Liver (tissue), 9 donors: ENCODE data around the gene TPH1. TPM values are rescaled to one million over a fixed set of nuclear protein-coding genes. Genes with fewer than 3 reads are reported as not detected.
A peak's percentile ranks its signal among the peaks of the same experiment; 100 is the strongest.

Experiments
- DNase-seq: peaks from one replicate; pipeline ENCODE4 v3.0.0-alpha.2; 2017; ENCODE audit warnings: low spot score
- H3K27ac ChIP-seq, 2 donors: one replicate each; pipeline ENCODE4 v1.7.0; 2013; ENCODE audit warnings: inconsistent platforms in 2 of 2, low read length in 2 of 2, control low read depth in 1 of 2, low read depth in 1 of 2, mild to moderate bottlenecking in 1 of 2
- H3K27me3 ChIP-seq, 4 donors: one replicate each; pipeline versions ENCODE4 v1.6.1 to v1.7.0; 2013; ENCODE audit warnings: low read length in 3 of 4, inconsistent platforms in 1 of 4, mild to moderate bottlenecking in 1 of 4, moderate library complexity in 1 of 4; ENCODE audit not compliant: control insufficient read depth in 4 of 4, insufficient read depth in 4 of 4
- H3K36me3 ChIP-seq, 4 donors: one replicate each; pipeline versions ENCODE4 v1.6.1 to v1.7.0; 2013; ENCODE audit warnings: low read length in 3 of 4, mild to moderate bottlenecking in 3 of 4, low read depth in 1 of 4, moderate library complexity in 1 of 4; ENCODE audit not compliant: control insufficient read depth in 4 of 4, insufficient read depth in 3 of 4
- H3K4me1 ChIP-seq, 4 donors: one replicate each; pipeline versions ENCODE4 v1.6.1 to v1.7.0; 2013; ENCODE audit warnings: low read length in 3 of 4, mild to moderate bottlenecking in 3 of 4, moderate library complexity in 1 of 4; ENCODE audit not compliant: control insufficient read depth in 4 of 4, insufficient read depth in 4 of 4
- H3K4me3 ChIP-seq, 3 donors: one replicate each; pipeline versions ENCODE4 v1.6.1 to v1.7.0; 2013; ENCODE audit warnings: low read length in 3 of 3, control low read depth in 1 of 3, low read depth in 1 of 3, mild to moderate bottlenecking in 1 of 3
- H3K9ac ChIP-seq, 2 donors: one replicate each; pipeline ENCODE4 v1.7.0; 2013; ENCODE audit warnings: low read length in 2 of 2, mild to moderate bottlenecking in 2 of 2, moderate library complexity in 2 of 2, control low read depth in 1 of 2, low read depth in 1 of 2
- H3K9me3 ChIP-seq, 4 donors: one replicate each; pipeline versions ENCODE4 v1.6.1 to v1.7.0; 2013; ENCODE audit warnings: low read length in 3 of 4; ENCODE audit not compliant: control insufficient read depth in 4 of 4
- ATF3 ChIP-seq: IDR thresholded peaks from 2 replicates; pipeline ENCODE4 v1.6.1; 2016; ENCODE audit warnings: antibody characterized with exemption
- CTCF ChIP-seq: fragments of 150-350 bp; IDR thresholded peaks from 2 replicates; pipeline ENCODE4 v1.5.1; 2017; ENCODE audit warnings: improper control_type of control experiment, low read depth, low read length; ENCODE audit not compliant: missing input control
- EGR1 ChIP-seq, 2 donors: IDR thresholded peaks; 2 replicates each; pipeline ENCODE4 v1.6.1; 2016 to 2018; ENCODE audit warnings: antibody characterized with exemption in 2 of 2, low read depth in 2 of 2
- FOXA1 ChIP-seq: IDR thresholded peaks from 2 replicates; pipeline ENCODE4 v1.6.1; 2016; ENCODE audit warnings: antibody characterized with exemption
- FOXA2 ChIP-seq: IDR thresholded peaks from 2 replicates; pipeline ENCODE4 v1.6.1; 2016; ENCODE audit warnings: antibody characterized with exemption
- GABPA ChIP-seq, 2 donors: IDR thresholded peaks in 1 of 2; conservative IDR thresholded peaks in 1 of 2; 2 replicates each; pipeline ENCODE4 v1.6.1; 2016; ENCODE audit warnings: antibody characterized with exemption in 2 of 2, mild to moderate bottlenecking in 1 of 2, moderate library complexity in 1 of 2
- HNF4A ChIP-seq, 2 donors: conservative IDR thresholded peaks; 2 replicates each; pipeline ENCODE4 v1.6.1; 2016; ENCODE audit warnings: antibody characterized with exemption in 2 of 2, mild to moderate bottlenecking in 2 of 2
- HNF4G ChIP-seq: IDR thresholded peaks from 2 replicates; pipeline ENCODE4 v1.6.1; 2016; ENCODE audit warnings: antibody characterized with exemption
- NR2F2 ChIP-seq: IDR thresholded peaks from 2 replicates; pipeline ENCODE4 v1.6.1; 2016; ENCODE audit warnings: antibody characterized with exemption
- RAD21 ChIP-seq, 2 donors: IDR thresholded peaks; 2 replicates each; pipeline ENCODE4 v1.6.1; 2016; ENCODE audit warnings: antibody characterized with exemption in 2 of 2, mild to moderate bottlenecking in 2 of 2
- SP1 ChIP-seq: IDR thresholded peaks from 2 replicates; pipeline ENCODE4 v1.6.1; 2018; ENCODE audit warnings: antibody characterized with exemption, mild to moderate bottlenecking
- TAF1 ChIP-seq: conservative IDR thresholded peaks from 2 replicates; pipeline ENCODE4 v1.6.1; 2016; ENCODE audit warnings: antibody characterized with exemption, mild to moderate bottlenecking
- YY1 ChIP-seq: IDR thresholded peaks from 2 replicates; pipeline ENCODE4 v1.6.1; 2016; ENCODE audit warnings: antibody characterized with exemption, mild to moderate bottlenecking
- ZBTB33 ChIP-seq: IDR thresholded peaks from 2 replicates; pipeline ENCODE4 v1.6.1; 2016; ENCODE audit warnings: antibody characterized with exemption
- WGBS: extraction: QIAGEN DNeasy Blood & Tissue Kit; methylation state at CpG from one replicate; pipeline ENCODE4 v1.1.7; 2013; 5-methylcytosine and 5-hydroxymethylcytosine counted together
- polyA plus RNA-seq, 2 donors: library from polyadenylated mRNA; stranded (reverse) in 1 of 2; unstranded in 1 of 2; fragments of 200-250 nt in 1 of 2; fragments of >200 nt in 1 of 2; fragmentation: Nextera tagmentation in 1 of 2; extraction: Ambion mirVana in 1 of 2; gene quantifications; one replicate each; pipeline versions ENCODE4 v1.2.1 to v1.2.3, GENCODE V29; 2013 to 2015
- total RNA-seq, 2 donors: library from RNA; depleted of rRNA; stranded (reverse); fragments of >200 nt; gene quantifications; one replicate each; pipeline ENCODE4 v1.2.3, GENCODE V29; 2014
- TF ChIP-seq, protein P1 (sequence below): IDR thresholded peaks from 2 replicates; pipeline ENCODE4 v1.6.1; 2016; ENCODE audit warnings: antibody characterized with exemption
- donor health status: healthy.
- donor health status: healthy.
- donor health status: healthy.
- donor health status: healthy.
- donor health status: healthy.

Gene TPH1
- total and polyA plus RNA-seq, 4 donors: 0.01 to 0.19 (median 0.10) TPM

DNA sequence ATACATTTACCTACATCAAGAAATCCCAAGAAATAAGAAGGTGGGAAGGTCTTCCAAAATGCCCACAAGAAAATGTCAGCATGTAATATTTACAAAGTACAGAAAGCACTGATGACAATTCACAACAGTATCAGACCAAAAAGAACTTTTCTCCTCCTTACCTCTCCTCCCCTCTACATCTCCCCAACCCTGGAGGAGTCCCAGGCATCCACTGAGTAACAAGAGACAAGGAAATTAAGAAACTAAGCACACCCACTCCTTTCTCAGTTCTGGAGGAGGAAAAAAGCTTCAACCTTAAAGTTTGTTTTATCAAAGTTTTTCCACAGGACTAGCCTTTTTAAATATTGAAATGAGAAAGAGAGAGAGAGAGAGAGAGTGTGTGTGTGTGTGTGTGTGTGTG is 31.2 kb downstream of the TPH1 start:
- peaks cover 0 to 12% (median 0%) of the 10 kb centered on the region in 4 donors for H3K4me1 ChIP-seq
- H3K36me3 ChIP-seq: no peaks in the 10 kb centered on the region
- no peaks in the 10 kb centered on the region for H3K27me3 ChIP-seq
- H3K9ac ChIP-seq: no peak overlapping the region
- H3K4me3 ChIP-seq: no peak overlapping the region
- no peak for DNase-seq
- no peak overlapping the region for H3K27ac ChIP-seq
- no peaks in the 10 kb centered on the region for H3K9me3 ChIP-seq
- TF ChIP-seq HNF4A (conservative IDR thresholded peaks at IDR 0.05): no peak
- no peak for TF ChIP-seq CTCF

DNA sequence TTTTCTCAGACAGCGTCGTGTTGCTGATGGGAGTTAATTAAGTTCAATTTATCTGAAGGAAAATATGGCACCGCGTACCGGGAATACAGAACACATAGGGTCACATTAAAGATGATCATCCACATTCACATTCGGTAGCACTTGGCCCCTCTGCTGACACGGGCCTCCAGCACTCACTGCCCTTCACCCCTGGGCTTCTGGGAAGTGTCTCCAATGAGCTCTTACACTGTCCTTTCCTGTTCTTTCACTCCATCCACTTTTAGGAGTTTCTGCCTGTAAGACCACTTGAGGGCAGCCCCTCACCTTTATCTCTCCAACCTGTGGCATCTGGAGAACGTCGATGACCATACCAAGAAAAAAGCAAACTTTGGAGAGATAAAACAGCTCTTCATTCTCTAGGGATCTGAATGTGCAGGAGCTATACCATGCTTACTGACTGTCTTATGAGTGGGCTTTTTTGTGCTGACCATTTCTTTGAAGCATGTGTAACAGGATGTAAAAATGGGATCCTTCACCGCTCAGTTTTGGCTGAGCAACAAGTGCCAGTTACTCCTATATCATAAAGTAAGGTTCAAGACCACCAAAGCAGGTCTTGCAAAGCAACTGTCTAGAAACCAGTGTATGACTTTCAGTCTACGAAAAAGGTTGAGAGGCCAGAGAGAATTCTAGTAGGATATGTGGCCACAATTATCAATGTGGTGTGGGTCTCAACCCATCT is 32.1 kb downstream of the TPH1 start:
- TF ChIP-seq, protein P1, sequence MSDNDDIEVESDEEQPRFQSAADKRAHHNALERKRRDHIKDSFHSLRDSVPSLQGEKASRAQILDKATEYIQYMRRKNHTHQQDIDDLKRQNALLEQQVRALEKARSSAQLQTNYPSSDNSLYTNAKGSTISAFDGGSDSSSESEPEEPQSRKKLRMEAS: no peak
- TF ChIP-seq TAF1 (no peak), YY1 (no peak), ATF3 (no peak), FOXA1 (no peak), HNF4G (no peak), EGR1 (IDR thresholded peaks at IDR 0.05; ENCODE audit: low read depth in 2 of 2) (no peak), SP1 (no peak)
- peak overlapping the region; percentile 40 to 75 for H3K27ac ChIP-seq
- peak overlapping the region; percentile 29 to 95 for H3K9ac ChIP-seq
- peaks cover 0 to 12% (median 0%) of the 10 kb centered on the region in 4 donors for H3K4me1 ChIP-seq
- DNase-seq: no peak
- no peaks in the 10 kb centered on the region for H3K36me3 ChIP-seq
- H3K4me3 ChIP-seq: peak overlapping the region; percentile 71 to 87 (median 76)
- H3K9me3 ChIP-seq: no peaks in the 10 kb centered on the region
- H3K27me3 ChIP-seq: no peaks in the 10 kb centered on the region
- WGBS: 26% methylated on average over 11 of the region's 11 CpGs

GRCh38 chr11:18012906-18013781 is 32.9 kb downstream of the TPH1 start, which contains the start of gene SERGEF:
Gene SERGEF, minus strand, starts transcription at chr11:18013047. Its CDS starts 37 bp downstream, at chr11:18013010.
- WGBS: under 1% methylated on average over 93 of the region's 93 CpGs
- H3K9ac ChIP-seq: peak within 1 kb of the TSS; percentile 29 to 95
- peak; percentile 94 for DNase-seq
- H3K27ac ChIP-seq: peak within 1 kb of the TSS; percentile 54 to 75
- no peaks in the 10 kb centered on the region for H3K27me3 ChIP-seq
- peaks cover 0 to 12% (median 0%) of the 10 kb centered on the region in 4 donors for H3K4me1 ChIP-seq
- H3K36me3 ChIP-seq: no peaks in the 10 kb centered on the region
- peak within 1 kb of the TSS; percentile 71 to 87 (median 76) for H3K4me3 ChIP-seq
- H3K9me3 ChIP-seq: no peaks in the 10 kb centered on the region
- peak; percentile 24 for TF ChIP-seq CTCF
- peak in 1 of 2 donors; percentile 37 for TF ChIP-seq GABPA (IDR thresholded peaks at IDR 0.05 in 1 of 2, conservative IDR thresholded peaks at IDR 0.05 in 1 of 2)
- TF ChIP-seq ATF3: peak; percentile 41
- TF ChIP-seq FOXA2: no peak
- peak; percentile 23 for TF ChIP-seq SP1
- TF ChIP-seq HNF4A (conservative IDR thresholded peaks at IDR 0.05): peak in 1 of 2 donors; percentile 14
- peak in 1 of 2 donors; percentile 3 for TF ChIP-seq RAD21 (IDR thresholded peaks at IDR 0.05)
- TF ChIP-seq YY1: peak; percentile 86
- no peak for TF ChIP-seq NR2F2
- TF ChIP-seq ZBTB33: no peak
